GM21825 (cell line): ENCODE results near the gene CERS6.
A peak's percentile ranks its signal among the peaks of the same experiment; 100 is the strongest.

Experiments used
- ATAC-seq: cut with Tn5 transposase; IDR thresholded peaks from one replicate; pipeline ENCODE4 v1.9.1; 2021; ENCODE audit warnings: mild to moderate bottlenecking, moderate library complexity; ENCODE audit not compliant: unreplicated experiment

The CERS6 gene

DNA sequence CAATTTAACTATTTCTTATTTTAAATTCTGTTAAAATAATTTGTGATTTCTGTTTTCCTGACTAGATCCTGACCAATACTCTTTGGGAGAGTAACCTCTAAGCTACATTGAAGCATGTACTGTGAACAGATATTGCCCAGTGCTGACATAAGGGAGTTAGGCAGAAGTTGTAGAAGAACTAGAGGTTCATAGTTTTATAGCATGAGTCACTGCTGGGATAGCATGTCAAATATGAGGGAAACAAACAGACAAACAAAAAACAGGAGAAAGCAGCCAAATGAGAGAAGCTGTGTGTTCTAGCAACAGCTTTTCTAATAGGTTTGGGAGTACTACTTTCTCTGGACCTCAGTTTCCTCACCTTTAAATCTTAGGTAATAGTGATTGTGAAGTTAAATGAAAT, 72.4 kb downstream of the CERS6 start:
- ATAC-seq, result no peak

DNA sequence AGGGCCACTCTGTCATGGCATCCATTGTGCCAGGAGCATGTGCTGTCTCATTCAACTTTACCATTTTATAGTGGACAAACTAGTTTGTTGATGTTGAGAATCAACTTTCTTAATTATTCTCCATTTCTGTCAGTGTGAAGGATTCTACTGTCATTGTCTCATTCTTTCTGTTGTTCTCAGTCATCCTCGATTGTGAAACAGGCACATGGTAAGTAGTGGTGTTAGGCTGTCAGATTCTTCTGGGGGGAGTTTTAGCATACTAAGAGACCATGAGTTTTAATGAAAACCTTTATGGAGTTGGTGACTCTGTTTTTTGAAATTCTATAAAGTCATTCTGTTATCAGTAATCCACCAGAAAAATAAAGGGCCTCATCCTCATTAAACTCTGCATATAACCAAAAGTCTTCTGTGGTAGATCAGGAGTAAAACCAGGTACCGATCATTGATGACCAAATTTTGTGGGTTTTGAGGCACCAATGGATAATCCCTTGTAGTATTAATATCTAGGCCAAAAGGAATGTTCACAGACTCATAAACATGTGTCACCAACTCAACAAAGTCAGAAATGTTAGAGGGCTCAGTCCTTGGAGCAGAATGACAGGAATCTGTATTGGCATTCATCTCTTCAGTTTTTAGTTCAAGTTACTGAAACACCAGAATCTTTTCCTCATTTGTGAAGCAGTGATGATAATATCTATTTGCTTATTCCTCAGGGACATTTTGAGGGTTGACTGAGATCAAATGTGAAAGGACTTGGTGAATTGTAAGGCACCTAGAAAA, 73.2 kb downstream of the CERS6 start:
- ATAC-seq, result no peak

- ATAC-seq, result no peak
Measured at GRCh38 chr2:168529900-168530561, 74.0 kb downstream of the CERS6 start.

DNA sequence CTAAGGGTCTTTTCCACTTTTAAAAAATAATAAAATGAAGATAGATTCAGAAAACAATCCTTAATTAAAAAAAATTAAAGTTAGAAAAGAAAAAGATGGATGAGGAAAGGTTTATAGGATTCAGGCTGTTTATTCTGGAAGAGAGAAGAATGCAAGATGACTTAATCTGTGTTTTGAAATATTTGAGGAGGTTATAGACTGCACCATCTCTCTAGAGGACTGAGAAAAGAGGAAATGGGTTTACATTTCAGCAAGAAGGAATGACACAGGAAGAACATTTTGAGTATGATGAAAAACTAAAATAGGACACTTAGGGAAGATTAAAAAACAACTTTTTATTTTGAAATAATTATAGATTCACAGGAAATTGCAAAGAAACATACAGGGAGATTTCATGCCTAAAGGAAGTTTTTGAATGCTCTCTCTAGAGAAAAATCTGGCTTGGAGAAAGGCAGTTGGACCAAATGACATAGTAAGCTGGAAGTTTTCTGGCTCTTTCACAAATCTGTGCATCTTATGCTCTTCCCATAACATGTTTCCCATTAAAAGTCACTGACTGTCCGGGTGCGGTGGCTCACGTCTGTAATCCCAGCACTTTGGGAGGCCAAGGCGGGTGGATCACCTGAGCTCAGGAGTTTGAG, 75.0 kb downstream of the CERS6 start:
- ATAC-seq, result no peak

- no peak for ATAC-seq
Measured at GRCh38 chr2:168534926-168535325, 78.9 kb downstream of the CERS6 start.

DNA sequence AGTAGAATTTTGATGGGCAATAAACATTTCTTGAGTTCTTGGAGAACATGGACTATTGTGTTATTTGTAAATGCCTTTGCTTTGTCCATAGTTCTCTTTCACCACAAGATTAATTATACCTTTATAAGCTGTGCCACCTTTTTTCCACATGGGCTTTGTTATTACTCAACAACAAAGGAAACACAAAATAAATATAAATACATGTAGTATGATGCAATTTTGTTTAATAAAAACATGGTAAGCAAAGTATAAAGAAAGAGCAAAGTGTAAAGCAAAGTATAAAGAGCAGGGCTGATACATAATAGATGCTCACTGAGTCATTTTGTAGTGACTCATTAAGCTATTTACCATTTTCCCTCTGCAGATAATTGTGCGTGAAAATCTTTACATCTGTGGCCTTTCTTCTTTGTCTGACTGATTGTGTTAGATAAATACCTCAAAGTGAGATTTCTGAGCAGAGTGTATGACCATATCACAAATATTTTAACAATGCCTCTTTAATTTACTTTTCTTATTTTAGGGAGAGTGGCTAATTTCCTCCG, 80.9 kb downstream of the CERS6 start:
- ATAC-seq, result no peak

- no peak for ATAC-seq
Measured at GRCh38 chr2:168538133-168538532, 82.1 kb downstream of the CERS6 start.

- no peak for ATAC-seq
Measured at GRCh38 chr2:168538534-168538933, 82.5 kb downstream of the CERS6 start.

GRCh38 chr2:168539945-168540344, 83.9 kb downstream of the CERS6 start:
- ATAC-seq, result no peak

DNA sequence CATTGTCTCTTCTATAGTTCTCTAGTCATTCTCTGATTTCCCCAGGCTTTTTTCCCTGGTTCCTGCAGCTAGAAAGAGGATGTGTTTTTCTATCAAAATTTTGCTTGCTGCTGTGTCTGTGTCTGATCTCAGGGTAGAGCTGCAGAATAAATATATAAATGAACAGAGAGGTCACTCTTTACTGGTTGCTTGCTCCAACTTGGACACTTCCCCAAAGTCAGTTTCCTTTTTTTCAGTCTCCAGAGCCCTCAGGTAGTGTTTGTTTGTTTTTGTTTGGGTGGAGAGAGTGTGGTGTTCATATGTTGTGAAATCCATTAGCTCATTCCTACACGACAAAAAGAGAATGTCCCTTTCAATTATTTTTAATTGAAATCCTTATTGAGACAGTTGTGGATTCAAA, 85.8 kb downstream of the CERS6 start:
- ATAC-seq, result no peak

DNA sequence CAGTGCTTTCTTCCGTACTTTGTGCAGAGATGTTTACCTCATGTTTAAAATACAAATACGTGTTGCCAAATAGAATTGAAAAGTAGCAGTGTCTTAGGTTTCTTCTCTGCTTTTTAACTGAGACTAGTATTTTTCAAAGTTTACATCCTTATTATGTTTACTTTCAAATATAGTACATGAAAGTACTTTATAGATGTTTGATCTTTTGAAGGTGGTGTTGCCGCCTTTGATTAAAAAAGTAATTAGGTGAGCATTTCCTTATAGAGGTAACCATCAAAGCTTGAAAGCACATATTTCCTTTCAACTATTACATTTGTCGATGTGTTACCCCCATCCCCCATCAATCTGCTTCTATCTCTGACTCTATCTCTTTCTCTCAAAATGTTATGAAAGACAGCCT, 87.0 kb downstream of the CERS6 start:
- no peak for ATAC-seq

DNA sequence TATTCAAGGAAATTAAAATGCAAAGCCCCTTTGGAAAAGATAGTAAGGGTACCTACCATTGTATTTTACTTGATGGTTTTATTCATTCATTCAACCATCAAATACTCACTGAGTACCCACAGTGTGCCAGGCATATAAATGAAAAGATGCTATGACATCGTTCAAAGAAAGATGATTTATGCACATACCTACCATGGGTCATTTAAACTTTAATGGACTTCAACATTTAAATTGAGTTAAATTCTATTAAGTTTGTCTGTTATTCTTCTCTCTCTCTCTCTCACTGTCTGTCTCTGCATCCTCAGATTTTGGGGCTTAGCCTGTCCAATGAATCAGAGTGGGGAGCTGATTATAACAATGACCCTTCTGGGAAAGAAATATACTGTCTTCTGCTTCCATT, 87.9 kb downstream of the CERS6 start:
- ATAC-seq, result no peak

DNA sequence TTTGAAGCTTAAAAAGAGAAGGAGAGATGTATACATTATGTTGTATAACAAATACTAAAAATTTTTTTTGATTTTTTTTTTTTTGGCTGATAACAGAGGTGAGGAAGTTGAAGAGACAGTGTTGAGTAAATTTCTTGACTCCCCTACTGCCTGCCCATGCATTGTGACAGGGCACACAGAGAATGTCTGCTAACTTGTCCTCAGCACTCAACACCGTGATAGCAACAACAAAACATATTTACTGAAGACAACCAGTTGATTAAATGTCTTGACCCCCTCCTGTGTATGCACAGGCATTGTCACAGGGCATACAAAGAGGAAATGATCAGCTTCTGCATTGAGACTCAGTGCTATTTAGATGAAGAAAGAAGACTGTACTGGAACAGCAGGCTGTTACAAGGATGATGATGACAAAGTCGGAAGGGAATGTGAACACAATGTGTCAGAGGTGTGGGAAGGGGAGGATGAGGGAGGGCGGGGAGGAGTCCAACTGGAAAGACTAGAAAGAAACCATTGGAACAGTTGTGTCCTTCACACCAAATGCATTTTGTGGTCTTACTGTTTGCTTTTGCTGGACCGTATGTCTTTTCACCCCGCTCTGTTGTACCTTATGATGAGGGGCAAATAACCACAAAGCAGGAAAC, 89.5 kb downstream of the CERS6 start:
- no peak for ATAC-seq

DNA sequence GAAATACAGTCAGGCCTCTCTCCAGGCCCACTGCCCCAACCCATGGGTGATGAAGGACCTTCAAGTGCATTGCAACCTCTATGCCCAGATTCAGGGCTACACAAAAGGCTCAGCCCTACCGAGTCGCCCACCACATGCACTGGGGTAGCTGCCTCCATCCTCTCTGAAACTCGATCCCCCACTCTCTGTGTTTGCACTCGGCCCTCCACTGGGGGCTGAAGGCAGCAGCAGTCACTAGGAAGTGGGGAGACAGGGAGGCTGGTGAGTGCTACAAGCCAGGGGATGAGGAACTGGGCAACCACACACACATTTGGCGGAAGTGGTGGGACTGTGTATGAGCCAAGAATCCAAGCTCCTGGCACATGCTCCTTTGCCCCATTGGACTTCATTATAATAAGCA, 94.6 kb downstream of the CERS6 start:
- ATAC-seq, result no peak

DNA sequence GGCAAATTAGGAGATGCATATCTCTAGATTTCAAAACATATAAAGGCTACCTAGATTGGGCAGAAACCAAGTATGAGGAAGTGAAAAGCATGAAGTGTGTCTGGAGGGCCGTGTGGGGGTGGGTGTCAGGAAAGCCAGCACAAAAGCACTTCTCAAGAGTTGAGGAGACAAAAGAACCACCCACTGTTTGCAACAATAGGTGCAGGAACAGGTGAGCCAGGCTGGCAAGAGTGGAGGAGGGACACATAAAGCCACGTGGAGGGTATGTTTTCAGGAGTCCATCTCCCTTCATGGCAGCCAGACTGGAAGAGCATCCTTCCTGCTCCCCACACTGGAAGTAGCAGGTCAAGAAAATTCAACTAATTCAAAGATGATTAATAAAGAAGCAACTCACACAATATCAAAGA, 96.4 kb downstream of the CERS6 start:
- peak; percentile 95 for ATAC-seq

- no peak for ATAC-seq
Measured at GRCh38 chr2:168555283-168555682, 99.2 kb downstream of the CERS6 start.

DNA sequence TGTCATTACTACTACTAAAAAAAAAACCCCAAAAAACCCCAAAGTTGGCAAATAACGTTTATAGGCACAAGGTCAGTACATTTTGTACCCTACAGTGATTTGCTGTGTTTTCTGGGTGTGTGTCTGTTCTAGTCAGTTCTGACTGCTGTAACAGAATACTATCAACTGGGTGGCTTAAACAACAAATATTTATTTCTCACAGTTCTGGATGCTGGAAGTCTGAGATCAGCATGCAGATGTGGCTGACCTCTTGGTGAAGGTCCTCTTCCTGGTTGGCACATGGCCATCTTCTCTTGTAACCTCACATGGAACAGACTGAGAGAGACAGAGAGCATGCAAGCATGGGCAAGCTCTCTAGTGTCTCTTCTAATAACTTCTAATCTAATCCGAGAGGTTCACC, 103.1 kb downstream of the CERS6 start:
- ATAC-seq, result no peak

- no peak for ATAC-seq
Measured at GRCh38 chr2:168560817-168561499, 104.9 kb downstream of the CERS6 start.

GRCh38 chr2:168561991-168562390, 105.9 kb downstream of the CERS6 start:
- ATAC-seq, result no peak

GRCh38 chr2:168562971-168563370, 106.9 kb downstream of the CERS6 start:
- ATAC-seq, result no peak

GRCh38 chr2:168564641-168565040, 108.6 kb downstream of the CERS6 start:
- no peak for ATAC-seq
